GM21717 (cell line): ENCODE data around the gene PPP4R4.

ENCODE experiments used
- ATAC-seq: cut with Tn5 transposase; IDR thresholded peaks from one replicate; pipeline ENCODE4 v1.9.1; 2021; ENCODE audit warnings: mild to moderate bottlenecking, moderate library complexity; ENCODE audit not compliant: unreplicated experiment

Gene PPP4R4

DNA sequence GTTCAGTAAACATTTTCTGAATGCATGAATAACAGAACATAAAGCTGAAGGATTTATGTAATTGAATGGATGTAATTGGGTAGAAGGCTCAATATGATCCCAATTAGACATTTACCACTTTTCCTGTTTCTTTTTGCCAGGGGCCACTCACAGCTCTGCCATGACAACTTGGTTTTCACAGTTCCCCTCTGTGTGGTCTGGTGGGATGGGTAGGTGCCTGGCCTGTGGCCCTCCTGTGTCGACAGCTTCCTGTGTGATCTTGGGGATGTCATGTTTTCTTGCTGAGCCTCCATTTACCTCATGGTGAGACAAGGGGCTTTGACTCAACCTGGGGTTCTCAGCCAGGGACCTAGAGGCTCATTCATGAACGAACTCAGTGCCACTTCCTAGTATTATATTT, 131.5 kb downstream of the PPP4R4 start:
- ATAC-seq: no peak

DNA sequence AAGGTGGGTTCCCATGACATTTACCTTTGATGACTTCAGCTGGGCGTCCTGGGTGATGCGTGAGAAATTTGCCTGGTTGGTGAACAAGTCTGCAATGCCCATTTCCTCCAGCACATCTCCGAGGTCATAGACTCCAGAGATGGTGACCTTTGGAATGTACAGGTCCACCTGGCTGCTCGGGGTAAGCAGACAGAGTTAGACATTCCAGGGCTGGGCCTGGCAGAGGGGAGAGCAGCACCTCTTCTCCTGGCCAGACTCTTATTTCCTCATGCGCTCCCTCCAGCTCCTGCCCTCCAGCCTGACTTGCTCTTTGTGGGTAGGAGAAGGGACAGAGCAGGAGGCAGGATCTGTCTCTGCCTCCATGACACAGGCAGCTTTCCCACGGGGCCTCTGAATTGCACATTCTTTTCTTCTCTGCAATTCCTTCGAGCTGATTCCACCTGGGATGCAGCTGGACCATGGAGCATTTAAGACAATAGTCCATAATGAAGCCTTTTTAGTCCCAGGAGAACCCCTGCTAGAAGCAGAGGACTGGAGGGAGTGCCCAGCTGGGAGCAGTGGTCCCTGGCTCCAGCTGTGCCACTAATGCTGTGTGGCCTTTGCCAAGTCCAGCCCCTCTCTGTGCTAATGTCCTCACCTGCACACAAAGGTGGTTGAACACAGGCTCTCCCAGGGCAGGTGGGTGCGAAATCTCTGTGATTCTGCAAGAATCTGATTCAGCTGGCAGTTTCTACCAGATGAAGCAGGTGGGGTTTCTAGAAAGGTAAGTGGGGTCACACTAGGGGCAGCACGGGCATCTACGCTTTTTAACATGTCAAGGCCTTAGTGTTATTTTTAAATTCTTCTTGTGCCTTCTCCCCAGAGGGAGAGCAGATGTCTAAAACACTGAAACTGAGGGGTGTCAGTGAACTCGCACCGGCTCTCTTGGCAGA, 132.2 kb downstream of the PPP4R4 start:
- ATAC-seq: no peak

DNA sequence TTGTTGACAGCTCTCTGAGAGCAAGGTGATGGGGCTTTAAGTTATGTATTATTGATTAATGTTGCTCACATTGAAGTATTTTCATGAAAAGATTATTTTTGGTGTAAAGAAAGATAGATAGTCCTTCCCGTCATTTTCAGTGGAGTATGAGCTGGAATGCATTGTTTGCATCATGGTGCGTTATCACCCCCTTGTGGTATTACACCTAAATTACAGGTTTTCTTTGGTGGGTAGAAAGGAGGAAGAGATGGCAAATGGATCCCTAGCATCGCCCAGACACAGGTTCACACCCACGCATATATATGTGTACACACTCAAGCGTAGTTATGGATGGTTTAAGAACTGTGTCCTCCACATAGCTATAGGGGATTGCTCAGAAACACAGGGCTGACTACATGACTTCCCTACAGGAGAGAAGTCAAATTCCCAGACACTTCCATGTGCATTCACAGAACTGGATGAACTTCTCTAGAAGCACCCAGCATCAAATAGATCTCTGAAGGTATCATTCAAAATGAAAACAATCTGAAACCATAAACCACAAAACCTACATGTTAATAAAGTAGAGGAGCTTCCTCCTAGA, 133.4 kb downstream of the PPP4R4 start:
- no peak for ATAC-seq

DNA sequence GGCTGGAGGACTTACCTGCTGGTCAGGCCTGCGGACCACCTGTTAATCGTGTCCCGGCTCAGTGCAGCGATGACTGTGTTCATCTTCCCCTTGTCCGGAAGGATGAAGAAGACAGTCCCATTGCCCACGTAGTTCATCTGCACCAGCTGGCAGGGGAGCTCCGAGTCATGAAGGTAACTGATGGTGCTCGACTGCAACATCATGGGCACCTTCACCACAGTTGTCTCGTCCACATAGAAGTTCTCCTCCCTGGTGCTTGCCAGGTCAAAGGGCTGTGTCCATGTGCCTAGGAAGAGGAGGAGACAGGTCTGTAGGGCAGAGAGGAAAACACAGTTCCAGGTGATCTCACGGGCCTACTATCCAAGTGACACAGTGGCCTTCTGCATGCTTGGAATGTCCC, 135.6 kb downstream of the PPP4R4 start:
- no peak for ATAC-seq

GRCh38 chr14:94310248-94310647, 136.1 kb downstream of the PPP4R4 start:
- ATAC-seq: no peak

DNA sequence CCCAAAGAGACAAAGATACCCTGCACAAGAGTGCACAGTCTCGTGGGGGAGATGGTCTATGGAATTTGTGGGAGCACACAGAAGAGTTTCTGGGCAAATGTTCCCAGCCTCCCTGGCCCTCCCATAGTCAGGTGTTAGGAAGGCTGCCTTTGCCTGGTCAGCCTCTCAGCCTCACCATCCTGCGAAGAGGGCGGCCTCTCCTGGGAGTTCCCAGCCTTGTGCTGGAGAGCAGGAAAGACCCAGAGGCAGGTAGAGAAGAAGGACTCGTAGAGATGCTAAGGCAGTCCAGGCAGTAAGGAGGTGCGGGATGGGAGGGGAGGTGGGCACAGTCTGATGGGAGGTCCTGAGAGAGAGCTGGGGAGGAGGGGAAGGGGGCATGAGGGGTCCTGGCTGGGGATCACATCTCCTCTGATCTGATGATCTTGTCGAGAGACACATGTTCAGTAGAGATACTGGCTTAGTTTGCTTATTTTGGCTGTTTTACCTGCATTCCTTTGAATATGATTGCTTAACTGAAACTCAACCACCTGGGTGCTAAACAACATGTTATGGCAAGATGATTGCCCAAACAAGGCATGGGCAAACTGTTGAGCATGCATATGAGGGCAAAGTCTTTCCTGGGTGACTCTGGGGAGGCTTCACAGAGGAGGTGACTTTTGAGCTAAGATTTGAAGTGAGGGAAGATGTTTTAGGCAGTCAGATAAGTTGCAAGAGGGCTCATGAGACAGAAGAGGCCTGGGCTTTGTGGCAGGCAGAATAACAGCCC, 138.5 kb downstream of the PPP4R4 start:
- no peak for ATAC-seq

GRCh38 chr14:94313991-94314655, 140.0 kb downstream of the PPP4R4 start:
- ATAC-seq: no peak

GRCh38 chr14:94314890-94315289, 140.8 kb downstream of the PPP4R4 start:
- no peak for ATAC-seq

DNA sequence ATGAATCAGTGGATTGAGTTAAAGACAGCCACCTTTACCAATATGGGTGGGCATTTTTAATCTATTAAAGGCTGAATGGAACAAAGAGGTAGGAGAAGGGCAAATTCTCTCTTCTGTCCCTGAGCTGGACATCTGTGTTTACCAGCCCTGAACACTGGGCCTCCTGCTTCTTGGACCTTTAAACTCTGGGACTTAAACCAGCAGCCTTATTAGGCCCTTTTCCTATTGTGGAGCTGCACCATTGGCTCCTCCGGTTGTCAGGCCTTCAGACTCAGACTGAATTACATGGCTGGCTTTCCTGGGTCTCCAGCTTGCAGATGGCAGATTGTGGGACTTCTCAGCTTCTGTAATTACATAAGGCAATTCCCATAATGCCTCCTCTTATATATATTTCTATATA, 142.6 kb downstream of the PPP4R4 start:
- no peak for ATAC-seq

- no peak for ATAC-seq
These were observed 143.1 kb downstream of the PPP4R4 start for GRCh38 chr14:94317259-94317658.

- ATAC-seq: no peak
These were observed 146.1 kb downstream of the PPP4R4 start for GRCh38 chr14:94320243-94320642.

- no peak for ATAC-seq
These were observed 147.5 kb downstream of the PPP4R4 start for GRCh38 chr14:94321421-94322271.

GRCh38 chr14:94322648-94323570, 148.8 kb downstream of the PPP4R4 start, which contains the start of gene SERPINA6:
SERPINA6 (minus strand) TSS chr14:94323336; CDS start chr14:94314648, 8,688 bp downstream.
- no peak for ATAC-seq

DNA sequence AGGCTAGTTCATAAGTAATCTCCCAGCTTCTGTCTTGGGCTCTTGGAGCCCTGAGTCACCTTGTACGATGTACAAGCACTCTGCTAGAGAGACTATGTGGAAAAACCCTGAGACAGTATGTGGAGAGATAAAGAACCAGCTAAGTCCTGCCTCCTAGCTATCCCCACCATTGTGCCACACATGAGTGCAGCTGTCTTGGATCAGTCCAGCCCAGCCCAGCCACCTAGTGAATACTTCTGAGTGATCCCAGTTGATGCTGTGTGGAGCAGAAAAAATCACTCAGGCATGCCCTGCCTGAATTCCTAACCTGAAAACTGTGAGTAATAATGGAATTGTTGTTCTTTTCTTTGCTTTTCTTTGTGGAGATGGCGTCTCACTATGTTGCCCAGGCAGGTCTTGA, 154.1 kb downstream of the PPP4R4 start:
- ATAC-seq: no peak
